Stimulated activated CD4-positive, alpha-beta T cell treated with anti-CD3 and anti-CD28 coated beads, Interleukin-1b, Interleukin-23, amount 100 ng/mL, for 24 hours (primary cell): ENCODE data around the gene VSTM2B.
"Not testable (repeated sequence)": the region's sequence is repeated elsewhere in the genome, so short reads cannot be mapped to it uniquely, and the experiment has no call there.

ENCODE experiments used
- DNase-seq, 4 experiments: peaks; one replicate each; pipeline ENCODE4 v3.0.0-alpha.2; 2020; ENCODE audit warnings: low read depth in 4 of 4, low spot score in 1 of 4

The VSTM2B gene

GRCh38 chr19:29525901-29526729 lies at the start of gene VSTM2B:
Gene VSTM2B (plus strand): TSS chr19:29525994. CDS start chr19:29526584, 590 bp downstream.
- no peak for DNase-seq

GRCh38 chr19:29476528-29476927 lies 49.3 kb upstream of the VSTM2B start:
- no peak for DNase-seq

- no peak for DNase-seq
Measured at GRCh38 chr19:29477831-29478577, 47.8 kb upstream of the VSTM2B start.

DNA sequence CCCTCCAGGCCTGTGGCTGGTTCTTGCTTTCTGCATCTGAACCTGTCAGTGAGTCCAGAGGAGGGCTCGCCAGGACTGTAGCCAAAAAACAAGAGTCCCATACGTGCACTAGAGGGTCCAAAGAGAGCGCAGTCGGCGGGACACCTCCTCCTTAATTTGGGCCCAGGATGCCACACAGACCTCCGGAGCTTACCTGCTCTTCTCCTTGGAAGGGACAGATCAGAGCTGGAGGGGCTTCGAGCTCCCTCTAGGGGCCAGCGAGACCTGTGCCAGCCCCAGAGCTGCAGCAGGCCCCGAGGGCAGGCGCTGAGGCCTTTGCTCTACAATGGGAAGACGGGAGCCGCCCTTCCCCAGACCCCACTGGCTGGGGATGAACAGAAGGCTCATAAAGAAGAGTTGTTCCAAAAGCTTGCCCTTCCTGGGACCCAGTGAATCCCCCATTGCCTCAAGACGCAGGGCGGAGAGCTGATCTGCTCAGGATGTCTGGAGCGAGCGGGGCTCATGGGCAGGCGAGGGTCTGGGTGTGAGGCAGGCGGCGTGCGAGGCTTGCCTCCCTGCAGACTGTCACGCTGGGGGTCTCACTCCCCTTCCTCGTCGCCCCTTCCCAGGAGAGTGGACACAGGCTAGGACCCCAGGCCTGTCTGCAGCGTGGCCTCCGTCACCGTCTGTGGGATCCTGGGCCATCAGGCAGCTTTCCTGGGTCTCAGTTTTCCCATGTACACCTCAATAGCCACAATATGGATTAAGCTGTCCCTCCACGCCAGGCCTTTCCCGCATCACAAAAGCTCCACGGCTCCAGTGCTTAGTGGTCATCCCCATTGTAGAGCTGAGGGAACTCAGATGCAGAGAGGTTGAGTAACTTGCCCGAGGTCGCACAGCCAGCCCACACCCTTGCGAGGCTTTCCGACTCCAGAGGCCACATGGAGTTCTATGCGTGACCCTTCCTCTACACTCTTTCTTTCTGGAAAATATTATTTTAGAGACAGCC lies 46.9 kb upstream of the VSTM2B start:
- no peak for DNase-seq

- no peak for DNase-seq
Measured at GRCh38 chr19:29479941-29480340, 45.9 kb upstream of the VSTM2B start.

GRCh38 chr19:29480507-29480906 lies 45.3 kb upstream of the VSTM2B start:
- no peak for DNase-seq

DNA sequence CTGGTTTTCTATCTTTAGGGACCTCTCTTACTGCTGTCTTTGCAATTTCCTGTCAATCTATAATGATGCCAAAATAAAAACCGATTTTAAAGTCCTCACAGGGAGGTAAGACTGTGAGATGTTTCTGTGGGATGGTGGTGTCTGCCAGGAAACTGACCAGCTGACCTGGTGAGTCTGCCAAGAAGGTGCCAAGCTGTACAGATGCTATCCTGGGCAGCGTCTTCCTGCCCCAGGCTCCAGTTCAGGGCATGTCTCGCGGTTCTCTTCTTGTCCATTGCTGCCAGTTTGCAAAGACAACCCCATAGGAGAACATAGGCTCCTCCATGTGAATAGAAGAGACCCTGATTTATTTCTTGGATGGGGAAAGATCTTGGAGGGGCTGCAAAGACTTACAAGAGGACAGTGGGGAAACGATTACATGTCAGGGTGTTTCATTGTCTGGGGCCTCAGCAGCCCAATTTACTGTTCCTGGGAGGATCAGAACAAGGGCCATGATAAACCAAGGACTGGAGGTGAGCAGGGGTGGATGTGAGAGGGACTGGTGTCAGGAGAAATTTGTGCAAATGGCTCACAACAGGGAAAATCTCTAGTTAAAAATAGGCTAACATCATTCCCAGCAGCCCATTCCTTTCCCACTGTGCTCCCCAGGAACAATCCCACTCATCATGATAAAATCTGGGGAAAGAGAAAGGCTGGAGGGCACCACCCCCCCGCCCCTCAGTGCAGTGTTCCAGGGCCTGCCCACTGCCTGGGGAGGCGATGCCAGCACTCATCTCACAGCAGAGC lies 42.7 kb upstream of the VSTM2B start:
- no peak for DNase-seq

- DNase-seq, result no peak
Measured at GRCh38 chr19:29483641-29483920, 42.2 kb upstream of the VSTM2B start.

DNA sequence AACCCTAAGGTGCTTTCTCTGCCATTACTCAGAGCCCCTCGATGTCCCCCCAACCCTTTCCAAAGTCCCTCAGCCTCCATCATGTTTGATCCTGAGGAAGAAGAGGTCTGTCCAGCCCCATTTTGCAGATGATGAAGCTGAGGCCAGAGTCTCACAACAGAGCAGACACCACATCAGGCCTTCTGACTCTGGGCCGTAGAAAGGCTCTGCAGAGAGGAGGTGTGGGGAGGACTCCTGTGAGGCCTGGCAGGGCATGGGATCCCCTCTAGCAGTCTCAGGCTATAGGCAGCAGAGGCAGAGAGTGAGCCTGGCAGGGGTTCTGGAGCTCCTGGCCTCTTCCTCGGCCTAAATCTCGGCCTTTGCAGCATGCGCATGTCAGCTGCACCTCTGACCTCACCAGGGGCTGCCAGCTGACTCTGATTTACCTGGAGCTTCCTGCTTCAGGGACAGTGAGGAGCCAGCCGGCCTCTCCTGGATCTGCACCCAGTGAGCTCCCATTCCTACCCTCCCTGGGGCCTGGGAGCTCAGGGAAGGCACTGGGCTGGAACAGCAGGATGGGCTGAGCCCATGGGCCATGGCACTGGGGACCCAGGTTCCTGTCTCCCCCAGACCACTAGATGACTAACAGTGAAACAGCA lies 41.7 kb upstream of the VSTM2B start:
- DNase-seq, result no peak

DNA sequence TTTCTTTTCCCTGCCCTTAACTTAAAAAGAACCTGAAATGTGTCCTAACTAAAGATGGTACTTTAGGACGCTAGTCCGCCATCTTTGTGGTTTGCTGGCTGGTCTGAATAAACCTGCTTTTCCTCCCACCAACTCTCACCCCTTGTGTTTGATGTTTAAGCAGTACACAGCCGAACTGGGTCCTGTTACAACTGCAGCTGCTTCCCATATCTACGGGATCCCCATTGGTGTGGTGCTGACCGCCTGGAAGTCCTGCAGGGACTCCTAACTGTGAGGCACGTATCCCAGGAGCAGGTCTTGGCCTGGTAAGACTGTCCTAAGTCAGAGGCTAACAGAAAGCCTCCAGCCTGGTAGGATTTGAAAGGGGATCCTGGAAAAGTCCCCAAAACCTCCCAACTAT lies 40.9 kb upstream of the VSTM2B start:
- no peak for DNase-seq

- DNase-seq, result no peak
Measured at GRCh38 chr19:29485293-29485692, 40.5 kb upstream of the VSTM2B start.

DNA sequence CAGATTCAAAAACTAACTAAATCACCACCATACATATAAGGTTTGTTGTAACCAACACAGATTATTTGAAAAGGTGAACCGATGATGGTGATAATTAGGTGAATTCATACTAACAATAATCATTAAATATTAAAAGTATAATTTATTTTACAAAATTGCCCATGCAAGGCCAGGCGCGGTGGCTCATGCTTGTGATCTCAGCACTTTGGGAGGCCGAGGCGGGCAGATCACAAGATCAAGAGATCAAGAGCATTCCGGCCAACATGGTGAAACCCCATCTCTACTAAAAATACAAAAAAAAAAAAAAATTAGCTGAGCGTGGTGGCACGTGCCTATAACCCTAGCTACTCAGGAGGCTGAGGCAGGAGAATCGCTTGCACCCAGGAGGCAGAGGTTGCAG lies 38.8 kb upstream of the VSTM2B start:
- not testable (repeated sequence) for DNase-seq

GRCh38 chr19:29487432-29487831 lies 38.4 kb upstream of the VSTM2B start:
- no peak for DNase-seq

DNA sequence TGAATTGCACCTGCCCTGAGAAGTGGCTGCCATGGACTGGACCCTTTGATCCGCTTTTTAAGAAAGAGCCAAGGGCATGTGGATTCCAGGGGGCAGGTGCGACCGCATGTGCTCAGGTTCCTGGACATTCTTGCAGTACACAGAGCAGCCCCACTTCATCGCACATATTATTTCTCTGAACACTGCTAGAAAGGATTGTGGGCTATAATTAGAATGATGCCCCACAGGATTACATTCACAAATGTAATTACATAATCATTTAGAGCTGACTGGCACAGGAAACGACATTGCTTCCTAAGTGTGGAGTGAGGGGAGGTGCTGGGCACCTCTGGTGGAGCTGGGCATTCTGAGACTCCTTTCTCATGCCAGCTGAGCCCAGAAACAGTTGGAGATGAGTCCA lies 37.5 kb upstream of the VSTM2B start:
- DNase-seq, result no peak

DNA sequence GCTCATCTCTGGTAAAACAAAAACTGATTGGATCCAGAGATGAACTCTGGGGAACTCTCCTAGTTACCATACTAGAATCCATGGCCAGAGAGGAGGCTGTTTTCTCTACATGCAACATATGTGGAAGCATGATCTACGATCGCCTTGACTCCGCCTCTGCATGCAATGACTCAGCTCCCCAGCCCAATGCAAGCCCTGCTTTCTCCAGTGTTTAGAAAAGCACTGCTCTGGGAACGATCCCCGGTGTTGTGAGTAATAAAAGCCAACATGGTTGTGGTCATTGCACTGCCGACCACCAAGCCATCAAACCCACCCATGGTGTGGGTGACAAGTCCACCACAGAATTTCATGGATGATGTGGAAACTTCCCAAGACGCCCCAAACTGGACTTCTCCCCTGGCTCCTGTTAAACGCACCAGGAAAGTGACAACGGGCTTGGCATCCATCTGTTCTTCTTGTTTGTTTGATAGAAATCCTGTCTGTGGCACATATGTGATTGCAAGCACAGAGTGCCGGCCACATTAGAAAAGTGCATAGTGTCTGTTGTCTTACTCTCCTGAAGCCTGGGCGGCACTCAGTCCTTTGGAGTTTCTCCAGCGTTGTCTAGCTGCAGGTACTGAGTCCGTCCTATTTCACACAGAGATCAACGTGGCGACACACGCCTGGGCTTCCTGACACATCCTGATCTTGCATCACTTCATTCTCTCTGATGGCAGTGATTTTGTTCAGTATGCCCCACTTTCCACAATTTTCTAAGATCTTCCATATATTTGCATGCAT lies 36.4 kb upstream of the VSTM2B start:
- DNase-seq, result no peak

DNA sequence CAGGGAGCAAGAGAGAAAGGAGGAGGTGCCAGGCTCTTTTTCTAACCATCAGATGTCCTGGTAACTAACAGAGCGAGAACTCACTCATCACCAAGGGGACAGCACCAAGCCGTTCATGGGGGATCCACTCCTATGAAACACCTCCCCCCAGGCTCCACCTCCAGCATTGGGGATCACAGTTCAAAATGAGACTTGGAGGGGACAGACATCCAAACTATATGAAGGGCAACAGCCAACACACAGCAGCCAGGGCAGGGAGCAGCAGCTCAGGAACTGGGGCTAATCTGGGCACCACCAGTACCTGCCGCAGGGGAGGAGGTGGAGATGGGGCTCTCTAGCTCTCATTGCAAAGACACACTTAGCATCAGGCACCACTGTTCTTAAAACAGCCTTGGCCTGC lies 34.3 kb upstream of the VSTM2B start:
- DNase-seq, result no peak

- no peak for DNase-seq
Measured at GRCh38 chr19:29491995-29492577, 33.7 kb upstream of the VSTM2B start.

- DNase-seq, result no peak
Measured at GRCh38 chr19:29492769-29493168, 33.0 kb upstream of the VSTM2B start.

GRCh38 chr19:29495091-29495490 lies 30.7 kb upstream of the VSTM2B start:
- no peak for DNase-seq
